Fibroblast of lung (primary cell): Measurements from ENCODE around the gene MINAR1.

Experiments used
- EZH2 ChIP-seq: IDR thresholded peaks from 2 replicates; pipeline ENCODE4 v1.5.1; 2012; ENCODE audit warnings: low read length, control low read depth, mild to moderate bottlenecking; ENCODE audit errors: missing control alignments
- TF ChIP-seq, protein P1 (sequence below), 2 donors: IDR thresholded peaks in 1 of 2; conservative IDR thresholded peaks in 1 of 2; 1 replicate in 1 of 2; 2 replicates in 1 of 2; pipeline ENCODE4 v1.5.1; 2011 to 2012; ENCODE audit warnings: low read length in 2 of 2, control low read depth in 1 of 2, inconsistent platforms in 1 of 2, low read depth in 1 of 2, mild to moderate bottlenecking in 1 of 2

DNA sequence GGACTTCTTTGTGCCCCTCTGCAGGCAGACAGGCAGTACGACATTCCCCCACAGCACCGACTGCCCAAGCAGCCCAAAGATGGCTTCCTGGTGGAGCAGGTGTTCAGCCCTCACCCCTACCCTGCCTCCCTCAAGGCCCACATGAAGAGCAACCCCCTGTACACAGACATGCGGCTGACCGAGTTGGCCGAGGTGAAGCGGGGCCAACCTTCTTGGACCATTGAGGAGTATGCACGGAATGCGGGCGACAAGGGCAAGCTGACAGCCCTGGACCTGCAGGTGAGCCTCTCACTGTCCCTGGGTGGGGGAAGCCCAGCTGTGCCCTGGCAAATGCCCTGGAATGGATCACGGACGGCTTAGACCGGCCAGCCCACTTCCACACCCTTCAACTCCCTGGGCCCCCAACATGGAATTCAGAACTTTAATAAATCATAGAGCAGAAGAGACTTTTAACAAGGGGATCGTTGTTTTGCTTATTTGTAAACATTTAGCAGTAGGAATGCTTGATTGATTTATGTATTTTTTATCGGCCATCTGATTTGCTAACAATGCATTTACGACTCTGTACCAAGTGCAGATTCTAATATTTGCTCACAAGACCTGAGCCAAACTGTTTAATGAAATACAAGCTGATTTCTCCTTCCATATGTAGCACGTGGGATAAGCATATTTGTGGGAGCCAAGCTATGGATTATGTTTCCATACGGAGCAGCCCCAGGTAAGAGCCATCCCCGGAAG lies 31.1 kb downstream of the MINAR1 start:
- TF ChIP-seq, protein P1, sequence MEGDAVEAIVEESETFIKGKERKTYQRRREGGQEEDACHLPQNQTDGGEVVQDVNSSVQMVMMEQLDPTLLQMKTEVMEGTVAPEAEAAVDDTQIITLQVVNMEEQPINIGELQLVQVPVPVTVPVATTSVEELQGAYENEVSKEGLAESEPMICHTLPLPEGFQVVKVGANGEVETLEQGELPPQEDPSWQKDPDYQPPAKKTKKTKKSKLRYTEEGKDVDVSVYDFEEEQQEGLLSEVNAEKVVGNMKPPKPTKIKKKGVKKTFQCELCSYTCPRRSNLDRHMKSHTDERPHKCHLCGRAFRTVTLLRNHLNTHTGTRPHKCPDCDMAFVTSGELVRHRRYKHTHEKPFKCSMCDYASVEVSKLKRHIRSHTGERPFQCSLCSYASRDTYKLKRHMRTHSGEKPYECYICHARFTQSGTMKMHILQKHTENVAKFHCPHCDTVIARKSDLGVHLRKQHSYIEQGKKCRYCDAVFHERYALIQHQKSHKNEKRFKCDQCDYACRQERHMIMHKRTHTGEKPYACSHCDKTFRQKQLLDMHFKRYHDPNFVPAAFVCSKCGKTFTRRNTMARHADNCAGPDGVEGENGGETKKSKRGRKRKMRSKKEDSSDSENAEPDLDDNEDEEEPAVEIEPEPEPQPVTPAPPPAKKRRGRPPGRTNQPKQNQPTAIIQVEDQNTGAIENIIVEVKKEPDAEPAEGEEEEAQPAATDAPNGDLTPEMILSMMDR (conservative IDR thresholded peaks at IDR 0.05 in 1 of 2, IDR thresholded peaks at IDR 0.05 in 1 of 2; ENCODE audit: low read depth in 1 of 2, low read length in 2 of 2) = no peak
- no peak for TF ChIP-seq EZH2
